Gastrocnemius medialis (tissue), 4 donors: ENCODE measurements around the gene RFNG.

Experiments used
- CTCF ChIP-seq, 5 experiments: fragments of 450-650 bp in 3 of 5; fragments of 200-600 bp in 2 of 5; sonication (generic) in 2 of 5; IDR thresholded peaks in 4 of 5; conservative IDR thresholded peaks in 1 of 5; 1 replicate in 4 of 5; 2 replicates in 1 of 5; pipeline ENCODE4 v1.5.1; 2016 to 2019; ENCODE audit warnings: antibody characterized with exemption in 5 of 5, mild to moderate bottlenecking in 3 of 5, moderate library complexity in 3 of 5
- POLR2A ChIP-seq, 2 donors: fragments of 450-650 bp; IDR thresholded peaks; one replicate each; pipeline ENCODE4 v1.6.1; 2017; ENCODE audit warnings: antibody characterized with exemption in 2 of 2, mild to moderate bottlenecking in 2 of 2, moderate library complexity in 2 of 2

DNA sequence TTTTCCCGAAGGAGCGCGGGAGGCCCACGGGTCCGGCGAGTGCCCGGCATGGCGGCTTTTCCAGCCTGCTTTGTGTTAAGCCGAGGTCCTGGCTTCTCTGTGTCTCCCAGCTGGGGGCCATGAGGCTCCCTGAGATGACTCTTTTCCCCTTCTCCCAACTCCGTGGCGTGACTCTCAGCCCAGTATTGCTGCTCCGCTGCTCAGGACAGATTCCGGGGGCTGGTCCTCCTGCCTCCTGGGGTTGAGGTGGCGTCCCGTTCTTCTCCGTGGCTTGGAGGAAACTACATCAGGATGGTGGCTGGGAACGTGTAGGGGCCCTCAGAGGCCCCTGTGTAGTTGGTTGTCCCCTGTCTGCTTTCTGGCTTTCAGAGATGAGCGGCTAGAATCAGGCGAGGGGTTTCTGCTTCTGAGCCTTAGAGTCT is 1.0 kb upstream of the RFNG start:
- no peak for TF ChIP-seq CTCF (IDR thresholded peaks at IDR 0.05 in 4 of 5, conservative IDR thresholded peaks at IDR 0.05 in 1 of 5)
- no peak for TF ChIP-seq POLR2A (IDR thresholded peaks at IDR 0.05)
